ENCODE results near the gene SFXN5. TPM values are rescaled to one million over a fixed set of nuclear protein-coding genes. Genes with fewer than 3 reads are reported as not detected.
A peak's percentile ranks its signal among the peaks of the same experiment; 100 is the strongest.

Gene SFXN5
- total RNA-seq, 2 donors from 2014 or later, result 12.8 to 23.2 TPM

GRCh38 chr2:72993147-72993932 is 78.2 kb downstream of the SFXN5 start:
- TF ChIP-seq POLR2AphosphoS5 (IDR thresholded peaks at IDR 0.05), result no peak
- no peak for TF ChIP-seq POLR2A (IDR thresholded peaks at IDR 0.05)
- peak; percentile 61 to 78 (median 68) for TF ChIP-seq CTCF (IDR thresholded peaks at IDR 0.05)
- no peaks in the 10 kb centered on the region for H3K9me3 ChIP-seq
- H3K36me3 ChIP-seq, result no peaks in the 10 kb centered on the region
- no peak for DNase-seq (ENCODE audit: low spot score)
- H3K27ac ChIP-seq, result no peak overlapping the region
- 65% methylated on average over 5 of the region's 5 CpGs for WGBS
- intact Hi-C loops (cut with DNase I), result loop anchor here (5.0 kb wide), 1 partner anchor 169 kb away; no protein-coding TSS in a partner anchor
- no peaks in the 10 kb centered on the region for H3K4me1 ChIP-seq (replicated peaks)
- no peak overlapping the region for H3K4me3 ChIP-seq
- H3K27me3 ChIP-seq (replicated peaks; ENCODE audit: insufficient read depth), result no peaks in the 10 kb centered on the region

- intact Hi-C loops (cut with DNase I), result loop anchor here (5.0 kb wide), 1 partner anchor 170 kb away; no protein-coding TSS in a partner anchor
- 82% methylated on average over 8 of the region's 8 CpGs for WGBS
- no peaks in the 10 kb centered on the region for H3K4me1 ChIP-seq (replicated peaks)
- H3K4me3 ChIP-seq, result no peak overlapping the region
- H3K36me3 ChIP-seq, result no peaks in the 10 kb centered on the region
- no peak overlapping the region for H3K27ac ChIP-seq
- no peaks in the 10 kb centered on the region for H3K27me3 ChIP-seq (replicated peaks; ENCODE audit: insufficient read depth)
- no peaks in the 10 kb centered on the region for H3K9me3 ChIP-seq
- no peak for DNase-seq (ENCODE audit: low spot score)
- TF ChIP-seq CTCF (IDR thresholded peaks at IDR 0.05), result no peak
- TF ChIP-seq POLR2AphosphoS5 (IDR thresholded peaks at IDR 0.05), result no peak
- no peak for TF ChIP-seq POLR2A (IDR thresholded peaks at IDR 0.05)
Observed at GRCh38 chr2:72992734-72993102, 78.8 kb downstream of the SFXN5 start.

- no peaks in the 10 kb centered on the region for H3K36me3 ChIP-seq
- no peak for DNase-seq (ENCODE audit: low spot score)
- H3K9me3 ChIP-seq, result no peaks in the 10 kb centered on the region
- no peak overlapping the region for H3K4me3 ChIP-seq
- H3K27ac ChIP-seq, result no peak overlapping the region
- intact Hi-C loops (cut with DNase I), result loop anchor here (5.0 kb wide), 1 partner anchor 170 kb away; no protein-coding TSS in a partner anchor
- no peaks in the 10 kb centered on the region for H3K4me1 ChIP-seq (replicated peaks)
- no peaks in the 10 kb centered on the region for H3K27me3 ChIP-seq (replicated peaks; ENCODE audit: insufficient read depth)
- TF ChIP-seq POLR2AphosphoS5 (IDR thresholded peaks at IDR 0.05), result no peak
- TF ChIP-seq CTCF (IDR thresholded peaks at IDR 0.05), result no peak
- TF ChIP-seq POLR2A (IDR thresholded peaks at IDR 0.05), result no peak
- 87% methylated on average over 11 of the region's 11 CpGs for WGBS
Observed at GRCh38 chr2:72991980-72992733, 79.4 kb downstream of the SFXN5 start.

- no peak for DNase-seq (ENCODE audit: low spot score)
- Histone ChIP-seq H3K27me3 (replicated peaks; ENCODE audit: insufficient read depth) (no peaks in the 10 kb centered on the region), H3K4me1 (replicated peaks) (no peaks in the 10 kb centered on the region), H3K4me3 (no peak overlapping the region), H3K36me3 (no peaks in the 10 kb centered on the region), H3K27ac (no peak overlapping the region), H3K9me3 (no peaks in the 10 kb centered on the region)
- intact Hi-C loops (cut with DNase I), result loop anchor here (5.0 kb wide), 1 partner anchor 171 kb away; no protein-coding TSS in a partner anchor
- TF ChIP-seq POLR2A (IDR thresholded peaks at IDR 0.05), result no peak
- TF ChIP-seq POLR2AphosphoS5 (IDR thresholded peaks at IDR 0.05), result no peak
- no peak for TF ChIP-seq CTCF (IDR thresholded peaks at IDR 0.05)
- WGBS, result 94% methylated on average over 6 of the region's 6 CpGs
Observed at GRCh38 chr2:72991439-72991725, 80.1 kb downstream of the SFXN5 start.

All from prostate gland (tissue), 2 donors.